Naive thymus-derived CD4-positive, alpha-beta T cell (primary cell): ENCODE measurements around the gene MKRN2. TPM values are rescaled to one million over a fixed set of nuclear protein-coding genes. Genes with fewer than 3 reads are reported as not detected.
A peak's percentile ranks its signal among the peaks of the same experiment; 100 is the strongest.

ENCODE experiments used
- ATAC-seq: fragments of 150-1000 bp; cut with Tn5 transposase; 2 replicates; pipeline ENCODE4 v1.10.0; 2021; ENCODE audit warnings: mild to moderate bottlenecking, moderate library complexity
- CTCF ChIA-PET: fragments of 350-600 bp; sonication (Branson Sonifier 250); formaldehyde crosslinking; loops from one replicate; lab custom pipeline; 2021; ENCODE audit warnings: antibody characterized with exemption; lab: Charles Lee
- POLR2A ChIA-PET: fragments of 350-600 bp; sonication (Branson Sonifier 250); formaldehyde crosslinking; loops from one replicate; lab custom pipeline; 2021; ENCODE audit warnings: antibody characterized with exemption, inconsistent platforms; lab: Charles Lee
- DNase-seq, 9 donors: peaks; one replicate each; pipeline versions ENCODE4 v3.0.0 to v3.0.0-alpha.2; 2020 to 2022; ENCODE audit warnings: mixed read lengths in 1 of 9
- H3K27ac ChIP-seq: one replicate; pipeline ENCODE4 v1.7.0; 2013; ENCODE audit warnings: mild to moderate bottlenecking, low read depth, low read length, moderate library complexity
- H3K27me3 ChIP-seq, 2 donors: one replicate each; pipeline ENCODE4 v1.7.0; 2013; ENCODE audit warnings: low read length in 2 of 2, mild to moderate bottlenecking in 2 of 2, moderate library complexity in 2 of 2; ENCODE audit not compliant: control insufficient read depth in 2 of 2, insufficient read depth in 2 of 2
- H3K36me3 ChIP-seq, 3 experiments: 1 replicate in 2 of 3; 2 replicates in 1 of 3; pipeline ENCODE4 v1.7.0; 2013; ENCODE audit warnings: low read length in 3 of 3, mild to moderate bottlenecking in 3 of 3, moderate library complexity in 1 of 3; ENCODE audit not compliant: insufficient read depth in 3 of 3, control insufficient read depth in 2 of 3
- H3K4me1 ChIP-seq, 2 donors: one replicate each; pipeline ENCODE4 v1.7.0; 2013; ENCODE audit warnings: low read length in 2 of 2, mild to moderate bottlenecking in 2 of 2, moderate library complexity in 1 of 2; ENCODE audit not compliant: control insufficient read depth in 2 of 2, insufficient read depth in 2 of 2
- H3K4me3 ChIP-seq: 2 replicates; pipeline ENCODE4 v1.7.0; 2013; ENCODE audit warnings: mild to moderate bottlenecking, low read length
- H3K9me3 ChIP-seq, 3 experiments: 1 replicate in 2 of 3; 2 replicates in 1 of 3; pipeline ENCODE4 v1.7.0; 2013; ENCODE audit warnings: low read length in 3 of 3; ENCODE audit not compliant: control insufficient read depth in 2 of 3
- H3K27ac Mint-ChIP-seq, 9 donors: one replicate each; pipeline ENCODE4 v1.8.0; 2020 to 2022; ENCODE audit warnings: mixed read lengths in 9 of 9, mild to moderate bottlenecking in 8 of 9, moderate library complexity in 5 of 9, inconsistent platforms in 2 of 9
- H3K27me3 Mint-ChIP-seq, 5 donors: one replicate each; pipeline ENCODE4 v1.8.0; 2021 to 2022; ENCODE audit warnings: mixed read lengths in 5 of 5, mild to moderate bottlenecking in 1 of 5
- H3K36me3 Mint-ChIP-seq, 5 donors: one replicate each; pipeline ENCODE4 v1.8.0; 2020 to 2022; ENCODE audit warnings: mixed read lengths in 5 of 5, mild to moderate bottlenecking in 3 of 5, inconsistent platforms in 1 of 5
- H3K4me1 Mint-ChIP-seq, 7 donors: one replicate each; pipeline ENCODE4 v1.8.0; 2020 to 2022; ENCODE audit warnings: mixed read lengths in 7 of 7, mild to moderate bottlenecking in 3 of 7, inconsistent platforms in 1 of 7
- H3K4me3 Mint-ChIP-seq, 10 donors: one replicate each; pipeline ENCODE4 v1.8.0; 2020 to 2022; ENCODE audit warnings: mild to moderate bottlenecking in 10 of 10, mixed read lengths in 10 of 10, moderate library complexity in 6 of 10, inconsistent platforms in 2 of 10
- H3K9me3 Mint-ChIP-seq, 11 donors: one replicate each; pipeline ENCODE4 v1.8.0; 2020 to 2022; ENCODE audit warnings: mixed read lengths in 11 of 11, mild to moderate bottlenecking in 4 of 11, inconsistent platforms in 1 of 11, moderate library complexity in 1 of 11
- intact Hi-C, 2 donors: fragments of 100-400 bp; cut with micrococcal nuclease; formaldehyde crosslinking; loops; one replicate each; pipeline ENCODE4 v1.15.1; 2023
- polyA plus RNA-seq, 2 donors: library from polyadenylated mRNA; unstranded; fragments of 300-500 nt; fragmentation: Illumina TruSeq; gene quantifications; one replicate each; pipeline ENCODE4 v1.2.3, GENCODE V29; 2021
- total RNA-seq, 6 experiments: library from RNA in 5 of 6; stranded (reverse) in 5 of 6; gene quantifications; 1 replicate in 5 of 6; 2 replicates in 1 of 6; pipeline ENCODE4 v1.2.3 and lab custom pipeline; 2021 to 2026

The MKRN2 gene
- total RNA-seq (10 to 100 TPM; 21.9 to 34.5 (median 25.4) TPM), polyA plus RNA-seq (10 to 100 TPM; 49.8 to 66.2 TPM), total RNA-seq (lab: John Stamatoyannopoulos, UW) (83.6 reads per million, percentile 81 among the genes with 10 or more reads in this experiment)

GRCh38 chr3:12556690-12557472, at the start of gene MKRN2:
Gene MKRN2 (plus strand): TSS chr3:12557087. CDS start chr3:12557151, 64 bp downstream.
- Mint-ChIP-seq H3K9me3 (peaks cover 0 to 4% (median 0%) of the 10 kb centered on the region in 11 donors), H3K4me3 (peak within 1 kb of the TSS; percentile 90 to 100 (median 96)), H3K27ac (peak within 1 kb of the TSS; percentile 87 to 95 (median 93)), H3K27me3 (peaks cover 22 to 37% (median 28%) of the 10 kb centered on the region in 5 donors), H3K4me1 (peaks cover 40 to 71% (median 68%) of the 10 kb centered on the region in 7 donors), H3K36me3 (peaks cover 0 to 5% (median 0%) of the 10 kb centered on the region in 5 donors)
- intact Hi-C loops, result loop anchor here (1.0 to 10.0 kb wide), 8 partner anchors 73 to 1282 kb away; partner anchors contain the start of genes RAF1 (in 2 of the 2), TAMM41 (in 2 of the 2), TSEN2 (in 2 of the 2) and ATG7 (in 1 of the 2)
- no peaks in the 10 kb centered on the region for H3K9me3 ChIP-seq
- peak; percentile 74 to 89 (median 83) for DNase-seq
- peaks cover 0 to 7% (median 0%) of the 10 kb centered on the region in 3 experiments for H3K36me3 ChIP-seq
- ChIA-PET CTCF (no interaction called here), POLR2A (interaction anchor here (1.3 to 3.1 kb wide), 3 partner anchors 12 to 107 kb away, joined by 3 to 22 read pairs (median 17); partner anchors contain the start of genes RAF1 and TSEN2)
- peak within 1 kb of the TSS; percentile 94 for H3K27ac ChIP-seq
- peak within 1 kb of the TSS; percentile 95 for H3K4me3 ChIP-seq
- peak; percentile 98 for ATAC-seq
- peaks cover 6% of the 10 kb centered on the region in 2 donors for H3K27me3 ChIP-seq
- peaks cover 31 to 38% of the 10 kb centered on the region in 2 donors for H3K4me1 ChIP-seq

GRCh38 chr3:12507591-12508281, 49.2 kb upstream of the MKRN2 start:
- Histone ChIP-seq H3K27ac (no peak overlapping the region), H3K27me3 (no peaks in the 10 kb centered on the region), H3K36me3 (peaks cover 0 to 33% (median 0%) of the 10 kb centered on the region in 3 experiments), H3K9me3 (no peaks in the 10 kb centered on the region), H3K4me3 (no peak overlapping the region), H3K4me1 (no peaks in the 10 kb centered on the region)
- H3K4me3 Mint-ChIP-seq, result no peak overlapping the region
- no peaks in the 10 kb centered on the region for H3K9me3 Mint-ChIP-seq
- H3K27ac Mint-ChIP-seq, result no peak overlapping the region
- H3K36me3 Mint-ChIP-seq, result peaks cover 3 to 55% (median 19%) of the 10 kb centered on the region in 5 donors
- ChIA-PET CTCF (no interaction called here), POLR2A (no interaction called here)
- no peak for ATAC-seq
- H3K27me3 Mint-ChIP-seq, result no peaks in the 10 kb centered on the region
- no peak for DNase-seq
- intact Hi-C loops, result no loop called here
- peaks cover 0 to 6% (median 0%) of the 10 kb centered on the region in 7 donors for H3K4me1 Mint-ChIP-seq

- ChIA-PET POLR2A (no interaction called here), CTCF (interaction anchor here (0.6 kb wide), 1 partner anchor 287 kb away, joined by 3 read pairs; no protein-coding TSS in a partner anchor)
- Mint-ChIP-seq H3K27ac (no peak overlapping the region), H3K4me1 (peaks cover 0 to 6% (median 0%) of the 10 kb centered on the region in 7 donors), H3K9me3 (no peaks in the 10 kb centered on the region), H3K4me3 (no peak overlapping the region), H3K36me3 (peaks cover 2 to 50% (median 16%) of the 10 kb centered on the region in 5 donors), H3K27me3 (no peaks in the 10 kb centered on the region)
- Histone ChIP-seq H3K9me3 (no peaks in the 10 kb centered on the region), H3K36me3 (peaks cover 0 to 29% (median 0%) of the 10 kb centered on the region in 3 experiments), H3K27ac (no peak overlapping the region), H3K27me3 (no peaks in the 10 kb centered on the region), H3K4me3 (no peak overlapping the region), H3K4me1 (no peaks in the 10 kb centered on the region)
- DNase-seq, result no peak
- intact Hi-C loops, result no loop called here
- no peak for ATAC-seq
Observed at GRCh38 chr3:12508291-12508700, 48.6 kb upstream of the MKRN2 start.

- H3K27me3 Mint-ChIP-seq, result no peaks in the 10 kb centered on the region
- Histone ChIP-seq H3K9me3 (no peaks in the 10 kb centered on the region), H3K27ac (no peak overlapping the region), H3K4me1 (no peaks in the 10 kb centered on the region), H3K27me3 (no peaks in the 10 kb centered on the region), H3K36me3 (peaks cover 0 to 17% (median 0%) of the 10 kb centered on the region in 3 experiments), H3K4me3 (no peak overlapping the region)
- no peak overlapping the region for H3K4me3 Mint-ChIP-seq
- no peaks in the 10 kb centered on the region for H3K9me3 Mint-ChIP-seq
- no peak overlapping the region for H3K27ac Mint-ChIP-seq
- peaks cover 0 to 14% (median 0%) of the 10 kb centered on the region in 7 donors for H3K4me1 Mint-ChIP-seq
- POLR2A ChIA-PET, result no interaction called here
- DNase-seq (no peak), ATAC-seq (no peak)
- CTCF ChIA-PET, result no interaction called here
- H3K36me3 Mint-ChIP-seq, result peaks cover 2 to 43% (median 13%) of the 10 kb centered on the region in 5 donors
- intact Hi-C loops, result no loop called here
Observed at GRCh38 chr3:12509466-12509865, 47.4 kb upstream of the MKRN2 start.

GRCh38 chr3:12512534-12513118, 44.3 kb upstream of the MKRN2 start:
- no peak overlapping the region for H3K27ac Mint-ChIP-seq
- no peaks in the 10 kb centered on the region for H3K9me3 Mint-ChIP-seq
- no peaks in the 10 kb centered on the region for H3K9me3 ChIP-seq
- ChIA-PET CTCF (no interaction called here), POLR2A (no interaction called here)
- H3K4me1 Mint-ChIP-seq, result peaks cover 0 to 13% (median 0%) of the 10 kb centered on the region in 7 donors
- no peaks in the 10 kb centered on the region for H3K27me3 ChIP-seq
- no peaks in the 10 kb centered on the region for H3K4me1 ChIP-seq
- H3K36me3 ChIP-seq, result peaks cover 0 to 3% (median 0%) of the 10 kb centered on the region in 3 experiments
- no peak overlapping the region for H3K27ac ChIP-seq
- H3K4me3 Mint-ChIP-seq, result no peak overlapping the region
- intact Hi-C loops, result no loop called here
- no peaks in the 10 kb centered on the region for H3K27me3 Mint-ChIP-seq
- H3K4me3 ChIP-seq, result no peak overlapping the region
- ATAC-seq (no peak), DNase-seq (no peak)
- H3K36me3 Mint-ChIP-seq, result peaks cover 1 to 34% (median 8%) of the 10 kb centered on the region in 5 donors
